ENCODE data around the gene ITM2B. TPM values are rescaled to one million over a fixed set of nuclear protein-coding genes. Genes with fewer than 3 reads are reported as not detected.
A peak's percentile ranks its signal among the peaks of the same experiment; 100 is the strongest.
"Not testable (repeated sequence)": the region's sequence is repeated elsewhere in the genome, so short reads cannot be mapped to it uniquely, and the experiment has no call there.

ITM2B gene
- 538 TPM for polyA plus RNA-seq

- Mint-ChIP-seq H3K27ac (peak within 1 kb of the TSS; percentile 85 to 99 (median 97)), H3K9me3 (no peaks in the 10 kb centered on the region), H3K27me3 (peaks cover 4% of the 10 kb centered on the region), H3K4me1 (peaks cover 23 to 47% (median 43%) of the 10 kb centered on the region in 3 donors), H3K36me3 (no peaks in the 10 kb centered on the region), H3K4me3 (peak within 1 kb of the TSS; percentile 94 to 99 (median 97))
These were observed at the start of gene ITM2B for GRCh38 chr13:48233046-48233888. Gene ITM2B (plus strand): TSS chr13:48233206. CDS start chr13:48233361, 155 bp downstream.

GRCh38 chr13:48184260-48184659 is 48.7 kb upstream of the ITM2B start:
- Mint-ChIP-seq H3K27me3 (peaks cover 2% of the 10 kb centered on the region), H3K36me3 (no peaks in the 10 kb centered on the region), H3K4me1 (peaks cover 20 to 46% (median 44%) of the 10 kb centered on the region in 3 donors), H3K4me3 (no peak overlapping the region), H3K9me3 (no peaks in the 10 kb centered on the region), H3K27ac (peak overlapping the region in 1 of 3 donors; percentile 34)

GRCh38 chr13:48185018-48185417 is 48.0 kb upstream of the ITM2B start:
- Mint-ChIP-seq H3K36me3 (no peaks in the 10 kb centered on the region), H3K9me3 (no peaks in the 10 kb centered on the region), H3K27me3 (peaks cover 2% of the 10 kb centered on the region), H3K4me3 (peak overlapping the region in 1 of 4 donors; percentile 33), H3K4me1 (peaks cover 20 to 46% (median 44%) of the 10 kb centered on the region in 3 donors), H3K27ac (peak overlapping the region; percentile 6 to 68 (median 8))

GRCh38 chr13:48186722-48187121 is 46.3 kb upstream of the ITM2B start:
- H3K36me3 Mint-ChIP-seq, result no peaks in the 10 kb centered on the region
- H3K27ac Mint-ChIP-seq, result peak overlapping the region in 1 of 3 donors; percentile 68
- no peak overlapping the region for H3K4me3 Mint-ChIP-seq
- no peaks in the 10 kb centered on the region for H3K27me3 Mint-ChIP-seq
- H3K9me3 Mint-ChIP-seq, result no peaks in the 10 kb centered on the region
- H3K4me1 Mint-ChIP-seq, result peaks cover 16 to 40% (median 39%) of the 10 kb centered on the region in 3 donors

GRCh38 chr13:48188131-48188530 is 44.9 kb upstream of the ITM2B start:
- Mint-ChIP-seq H3K4me1 (peaks cover 16 to 36% (median 29%) of the 10 kb centered on the region in 3 donors), H3K27ac (peak overlapping the region in 2 of 3 donors; percentile 16 to 54), H3K9me3 (no peaks in the 10 kb centered on the region), H3K36me3 (no peaks in the 10 kb centered on the region), H3K27me3 (peaks cover 1% of the 10 kb centered on the region), H3K4me3 (no peak overlapping the region)

- no peak overlapping the region for H3K4me3 Mint-ChIP-seq
- no peaks in the 10 kb centered on the region for H3K36me3 Mint-ChIP-seq
- H3K4me1 Mint-ChIP-seq, result peaks cover 17 to 36% (median 30%) of the 10 kb centered on the region in 3 donors
- H3K27me3 Mint-ChIP-seq, result peaks cover 1% of the 10 kb centered on the region
- H3K27ac Mint-ChIP-seq, result no peak overlapping the region
- no peaks in the 10 kb centered on the region for H3K9me3 Mint-ChIP-seq
These were observed 44.4 kb upstream of the ITM2B start for GRCh38 chr13:48188601-48189000.

GRCh38 chr13:48189171-48189570 is 43.8 kb upstream of the ITM2B start:
- Mint-ChIP-seq H3K27ac (no peak overlapping the region), H3K9me3 (no peaks in the 10 kb centered on the region), H3K27me3 (peaks cover 1% of the 10 kb centered on the region), H3K4me3 (no peak overlapping the region), H3K36me3 (no peaks in the 10 kb centered on the region), H3K4me1 (peaks cover 23 to 38% (median 30%) of the 10 kb centered on the region in 3 donors)

- Mint-ChIP-seq H3K4me3 (peak overlapping the region in 2 of 4 donors; percentile 0 to 32), H3K4me1 (peaks cover 24 to 29% (median 26%) of the 10 kb centered on the region in 3 donors), H3K27ac (no peak overlapping the region), H3K36me3 (no peaks in the 10 kb centered on the region), H3K27me3 (peaks cover 5% of the 10 kb centered on the region), H3K9me3 (no peaks in the 10 kb centered on the region)
These were observed 40.5 kb upstream of the ITM2B start for GRCh38 chr13:48192411-48192935.

GRCh38 chr13:48194379-48194754 is 38.6 kb upstream of the ITM2B start:
- peak overlapping the region in 2 of 4 donors; percentile 9 to 17 for H3K4me3 Mint-ChIP-seq
- H3K36me3 Mint-ChIP-seq, result no peaks in the 10 kb centered on the region
- H3K9me3 Mint-ChIP-seq, result no peaks in the 10 kb centered on the region
- H3K27me3 Mint-ChIP-seq, result peaks cover 6% of the 10 kb centered on the region
- peaks cover 15 to 19% (median 18%) of the 10 kb centered on the region in 3 donors for H3K4me1 Mint-ChIP-seq
- peak overlapping the region in 2 of 3 donors; percentile 1 to 76 for H3K27ac Mint-ChIP-seq

- H3K9me3 Mint-ChIP-seq, result peaks cover 0 to 1% (median 0%) of the 10 kb centered on the region in 3 donors
- no peaks in the 10 kb centered on the region for H3K36me3 Mint-ChIP-seq
- H3K27me3 Mint-ChIP-seq, result peaks cover 15% of the 10 kb centered on the region
- no peak overlapping the region for H3K27ac Mint-ChIP-seq
- peaks cover 5 to 7% (median 5%) of the 10 kb centered on the region in 3 donors for H3K4me1 Mint-ChIP-seq
- H3K4me3 Mint-ChIP-seq, result no peak overlapping the region
These were observed 33.5 kb upstream of the ITM2B start for GRCh38 chr13:48199404-48199946.

GRCh38 chr13:48201044-48201443 is 32.0 kb upstream of the ITM2B start:
- Mint-ChIP-seq H3K27ac (no peak overlapping the region), H3K9me3 (peaks cover 0 to 5% (median 1%) of the 10 kb centered on the region in 3 donors), H3K27me3 (peaks cover 13% of the 10 kb centered on the region), H3K36me3 (no peaks in the 10 kb centered on the region), H3K4me1 (peaks cover 0 to 6% (median 0%) of the 10 kb centered on the region in 3 donors), H3K4me3 (no peak overlapping the region)

- not testable (repeated sequence) for H3K4me3 Mint-ChIP-seq, H3K27ac Mint-ChIP-seq, H3K36me3 Mint-ChIP-seq, H3K4me1 Mint-ChIP-seq, H3K9me3 Mint-ChIP-seq, H3K27me3 Mint-ChIP-seq
These were observed 25.8 kb upstream of the ITM2B start for GRCh38 chr13:48207207-48207606.

- H3K4me1 Mint-ChIP-seq, result peaks cover 0 to 2% (median 0%) of the 10 kb centered on the region in 3 donors
- peaks cover 2 to 8% (median 3%) of the 10 kb centered on the region in 3 donors for H3K9me3 Mint-ChIP-seq
- no peak overlapping the region for H3K27ac Mint-ChIP-seq
- H3K27me3 Mint-ChIP-seq, result peaks cover 4% of the 10 kb centered on the region
- H3K36me3 Mint-ChIP-seq, result no peaks in the 10 kb centered on the region
- H3K4me3 Mint-ChIP-seq, result no peak overlapping the region
These were observed 22.8 kb upstream of the ITM2B start for GRCh38 chr13:48210178-48210577.

- Mint-ChIP-seq H3K36me3 (peaks cover 2% of the 10 kb centered on the region), H3K27me3 (peaks cover 4% of the 10 kb centered on the region), H3K4me1 (peaks cover under 1 to 5% (median under 1%) of the 10 kb centered on the region in 3 donors), H3K27ac (no peak overlapping the region), H3K4me3 (no peak overlapping the region), H3K9me3 (peaks cover 5 to 6% (median 6%) of the 10 kb centered on the region in 3 donors)
These were observed 18.4 kb upstream of the ITM2B start for GRCh38 chr13:48214519-48215121.
